ENCODE data around the gene LPCAT3.

DNA sequence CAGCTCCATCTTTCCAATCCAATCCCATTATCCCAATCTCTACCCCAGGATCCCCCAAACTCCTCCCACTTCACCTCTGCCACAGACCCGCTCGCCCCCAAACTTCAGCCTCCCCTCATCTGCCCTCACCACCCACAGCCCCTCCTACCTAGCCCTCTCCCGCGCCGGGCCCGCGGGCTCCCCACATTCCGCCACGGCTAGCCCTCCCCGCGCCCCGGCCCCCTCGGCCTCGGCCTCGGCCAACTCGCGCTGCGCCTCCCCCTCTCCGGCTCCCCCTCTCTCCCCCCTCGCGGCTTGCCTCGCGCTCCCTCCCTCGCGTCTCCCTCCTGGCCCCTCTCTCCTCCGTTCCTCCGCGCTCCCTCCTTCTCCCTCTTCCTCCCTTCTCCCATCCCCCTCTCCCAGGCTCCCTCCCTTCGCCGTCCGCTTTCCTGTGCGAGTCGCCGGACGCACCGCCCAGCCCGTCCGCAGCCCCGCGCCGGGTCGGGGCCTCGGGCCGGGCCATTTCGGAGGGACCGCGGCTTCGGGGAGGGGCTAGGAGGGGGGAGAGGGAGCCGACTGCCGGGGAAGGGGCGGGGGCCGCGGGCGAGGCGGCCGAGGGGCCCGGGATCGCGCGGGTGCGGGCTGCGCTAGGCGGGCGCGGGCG lies 90.8 kb downstream of the LPCAT3 start, which contains the start of gene ATN1:
- peak in 1 of 2 donors; percentile 82 for TF ChIP-seq POLR2A (IDR thresholded peaks at IDR 0.05)
- TF ChIP-seq, protein P1, sequence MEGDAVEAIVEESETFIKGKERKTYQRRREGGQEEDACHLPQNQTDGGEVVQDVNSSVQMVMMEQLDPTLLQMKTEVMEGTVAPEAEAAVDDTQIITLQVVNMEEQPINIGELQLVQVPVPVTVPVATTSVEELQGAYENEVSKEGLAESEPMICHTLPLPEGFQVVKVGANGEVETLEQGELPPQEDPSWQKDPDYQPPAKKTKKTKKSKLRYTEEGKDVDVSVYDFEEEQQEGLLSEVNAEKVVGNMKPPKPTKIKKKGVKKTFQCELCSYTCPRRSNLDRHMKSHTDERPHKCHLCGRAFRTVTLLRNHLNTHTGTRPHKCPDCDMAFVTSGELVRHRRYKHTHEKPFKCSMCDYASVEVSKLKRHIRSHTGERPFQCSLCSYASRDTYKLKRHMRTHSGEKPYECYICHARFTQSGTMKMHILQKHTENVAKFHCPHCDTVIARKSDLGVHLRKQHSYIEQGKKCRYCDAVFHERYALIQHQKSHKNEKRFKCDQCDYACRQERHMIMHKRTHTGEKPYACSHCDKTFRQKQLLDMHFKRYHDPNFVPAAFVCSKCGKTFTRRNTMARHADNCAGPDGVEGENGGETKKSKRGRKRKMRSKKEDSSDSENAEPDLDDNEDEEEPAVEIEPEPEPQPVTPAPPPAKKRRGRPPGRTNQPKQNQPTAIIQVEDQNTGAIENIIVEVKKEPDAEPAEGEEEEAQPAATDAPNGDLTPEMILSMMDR (IDR thresholded peaks at IDR 0.05): no peak

Measured in thyroid gland (tissue), 4 donors.